IMR-90 (cell line): Measurements from ENCODE around the gene MRPS18A. TPM values are rescaled to one million over a fixed set of nuclear protein-coding genes. Genes with fewer than 3 reads are reported as not detected.

Experiments used
- ATAC-seq: fragments of 200-7000 bp; cut with Tn5 transposase; 2 replicates; pipeline ENCODE4 v1.9.1; 2020; ENCODE audit warnings: low read depth, mild to moderate bottlenecking, moderate library complexity
- BruUV-seq: library from RNA; stranded (reverse); fragments of 400-500 nt; replicated peaks from 2 replicates; lab custom pipeline; 2021; lab: Mats Ljungman, UMichigan
- CTCF ChIA-PET: fragments of 300-600 bp; formaldehyde crosslinking; extraction: SDS; loops from one replicate; lab custom pipeline; 2021; ENCODE audit warnings: antibody characterized with exemption; lab: Yijun Ruan, JAX
- POLR2A ChIA-PET: fragments of 300-600 bp; sonication (Branson Sonifier 250); formaldehyde crosslinking; loops from one replicate; lab custom pipeline; 2022; ENCODE audit warnings: antibody characterized with exemption; ENCODE audit not compliant: unreplicated experiment; lab: Charles Lee
- DNase-seq: peaks from one replicate; pipeline ENCODE4 v3.0.0; 2013
- H2AFZ ChIP-seq: replicated peaks from 2 replicates; pipeline ENCODE3; 2013; ENCODE audit warnings: low read length, mild to moderate bottlenecking; ENCODE audit not compliant: poor library complexity
- H2AK5ac ChIP-seq: 2 replicates; pipeline ENCODE4 v1.6.1; 2013; ENCODE audit warnings: low read depth, low read length, inconsistent platforms
- H2AK9ac ChIP-seq: replicated peaks from 2 replicates; pipeline ENCODE3; 2013; ENCODE audit warnings: mild to moderate bottlenecking, low read depth, low read length, moderate library complexity; ENCODE audit not compliant: poor library complexity
- H2BK120ac ChIP-seq: 2 replicates; pipeline ENCODE4 v1.6.1; 2013; ENCODE audit warnings: low read depth, low read length, inconsistent platforms
- H2BK15ac ChIP-seq: 3 replicates; pipeline ENCODE4 v1.6.1; 2013; ENCODE audit warnings: low read depth, low read length, inconsistent platforms
- H2BK20ac ChIP-seq: 2 replicates; pipeline ENCODE4 v1.6.1; 2013; ENCODE audit warnings: low read depth, mild to moderate bottlenecking, inconsistent platforms, low read length, moderate library complexity
- H2BK5ac ChIP-seq: 2 replicates; pipeline ENCODE4 v1.6.1; 2013; ENCODE audit warnings: mild to moderate bottlenecking, low read depth, low read length, inconsistent platforms; ENCODE audit not compliant: poor library complexity, severe bottlenecking
- H3K14ac ChIP-seq: replicated peaks from 2 replicates; pipeline ENCODE4 v1.6.1; 2013; ENCODE audit warnings: low read depth, low read length, inconsistent platforms
- H3K18ac ChIP-seq: 2 replicates; pipeline ENCODE4 v1.6.1; 2013; ENCODE audit warnings: low read depth, low read length, control low read depth
- H3K23ac ChIP-seq: 2 replicates; pipeline ENCODE4 v1.6.1; 2013; ENCODE audit warnings: low read depth, low read length, inconsistent platforms
- H3K27ac ChIP-seq: 2 replicates; pipeline ENCODE4 v1.5.1; 2013; ENCODE audit warnings: mild to moderate bottlenecking, control low read depth, low read length; ENCODE audit not compliant: insufficient read depth
- H3K27me3 ChIP-seq: 2 replicates; pipeline ENCODE4 v1.6.1; 2013; ENCODE audit warnings: low read length; ENCODE audit not compliant: control insufficient read depth, insufficient read depth
- H3K36me3 ChIP-seq: 2 replicates; pipeline ENCODE4 v1.6.1; 2013; ENCODE audit warnings: low read length, mixed read lengths; ENCODE audit not compliant: control insufficient read depth, insufficient read depth
- H3K4ac ChIP-seq: 2 replicates; pipeline ENCODE4 v1.6.1; 2013; ENCODE audit warnings: low read depth, low read length, inconsistent platforms
- H3K4me1 ChIP-seq: 2 replicates; pipeline ENCODE4 v1.6.1; 2013; ENCODE audit warnings: low read length, mixed read lengths; ENCODE audit not compliant: control insufficient read depth, insufficient read depth
- H3K4me2 ChIP-seq: 2 replicates; pipeline ENCODE4 v1.6.1; 2013; ENCODE audit warnings: low read depth, mild to moderate bottlenecking, control low read depth, low read length, moderate library complexity
- H3K4me3 ChIP-seq: 2 replicates; pipeline ENCODE4 v1.5.1; 2013; ENCODE audit warnings: low read depth, mild to moderate bottlenecking, control low read depth, low read length, moderate library complexity; ENCODE audit not compliant: insufficient read depth
- H3K56ac ChIP-seq: 2 replicates; pipeline ENCODE4 v1.6.1; 2013; ENCODE audit warnings: low read length, inconsistent platforms; ENCODE audit not compliant: insufficient read depth; ENCODE audit errors: extremely low read depth
- H3K79me1 ChIP-seq, 2 experiments: 2 replicates each; pipeline ENCODE4 v1.6.1; 2013; ENCODE audit warnings: low read length in 2 of 2, inconsistent platforms in 1 of 2, low read depth in 1 of 2
- H3K9ac ChIP-seq: 2 replicates; pipeline ENCODE4 v1.6.1; 2013; ENCODE audit warnings: low read depth, low read length, control low read depth
- H3K9me1 ChIP-seq: 2 replicates; pipeline ENCODE4 v1.6.1; 2013; ENCODE audit warnings: low read length, inconsistent platforms; ENCODE audit not compliant: insufficient read depth
- H3K9me3 ChIP-seq: 2 replicates; pipeline ENCODE4 v1.6.1; 2013; ENCODE audit warnings: low read length; ENCODE audit not compliant: control insufficient read depth, insufficient read depth
- H4K20me1 ChIP-seq: 2 replicates; pipeline ENCODE4 v1.6.1; 2013; ENCODE audit warnings: low read length, inconsistent platforms; ENCODE audit not compliant: insufficient read depth
- H4K5ac ChIP-seq: 2 replicates; pipeline ENCODE4 v1.6.1; 2013; ENCODE audit warnings: mild to moderate bottlenecking, low read depth, low read length, control low read depth
- H4K8ac ChIP-seq, 2 experiments: 2 replicates each; pipeline ENCODE4 v1.6.1; 2013; ENCODE audit warnings: low read depth in 2 of 2, low read length in 2 of 2, control low read depth in 1 of 2, inconsistent platforms in 1 of 2
- H4K91ac ChIP-seq: 2 replicates; pipeline ENCODE4 v1.6.1; 2013; ENCODE audit warnings: low read depth, low read length, inconsistent platforms; ENCODE audit not compliant: insufficient read depth
- BHLHE40 ChIP-seq: fragments of 150-350 bp; IDR thresholded peaks from 2 replicates; pipeline ENCODE4 v1.6.1; 2016; ENCODE audit warnings: mild to moderate bottlenecking, low read depth, low read length
- CTCF ChIP-seq: conservative IDR thresholded peaks from 2 replicates; pipeline ENCODE4 v1.5.1; 2012; ENCODE audit warnings: mild to moderate bottlenecking, low read depth, low read length, improper control_type of control experiment
- FOS ChIP-seq: fragments of 150-350 bp; IDR thresholded peaks from 2 replicates; pipeline ENCODE4 v1.6.1; 2016; ENCODE audit warnings: low read depth, low read length
- MAFK ChIP-seq: IDR thresholded peaks from 2 replicates; pipeline ENCODE4 v1.6.1; 2012; ENCODE audit warnings: low read depth, low read length, improper control_type of control experiment
- MAZ ChIP-seq: IDR thresholded peaks from 2 replicates; pipeline ENCODE4 v1.6.1; 2012; ENCODE audit warnings: low read depth, mild to moderate bottlenecking, low read length, improper control_type of control experiment, moderate library complexity, borderline replicate concordance
- MXI1 ChIP-seq: IDR thresholded peaks from 2 replicates; pipeline ENCODE4 v1.6.1; 2012; ENCODE audit warnings: low read depth, mild to moderate bottlenecking, low read length, moderate library complexity, borderline replicate concordance
- NFE2L2 ChIP-seq: fragments of 150-350 bp; IDR thresholded peaks from 2 replicates; pipeline ENCODE4 v1.6.1; 2016; ENCODE audit warnings: low read depth, mild to moderate bottlenecking, low read length
- POLR2A ChIP-seq: IDR thresholded peaks from 2 replicates; pipeline ENCODE4 v1.6.1; 2012; ENCODE audit warnings: mild to moderate bottlenecking, low read depth, low read length
- RAD21 ChIP-seq: IDR thresholded peaks from 2 replicates; pipeline ENCODE4 v1.6.1; 2012; ENCODE audit warnings: low read length, improper control_type of control experiment
- RCOR1 ChIP-seq: IDR thresholded peaks from 2 replicates; pipeline ENCODE4 v1.6.1; 2012; ENCODE audit warnings: mild to moderate bottlenecking, low read length, improper control_type of control experiment; ENCODE audit not compliant: insufficient replicate concordance
- RFX5 ChIP-seq: IDR thresholded peaks from 2 replicates; pipeline ENCODE4 v1.8.0; 2012; ENCODE audit warnings: low read depth, mild to moderate bottlenecking, low read length, moderate library complexity
- SMC3 ChIP-seq: fragments of 150-350 bp; IDR thresholded peaks from 2 replicates; pipeline ENCODE4 v1.6.1; 2016; ENCODE audit warnings: low read depth, mild to moderate bottlenecking, antibody characterized with exemption, low read length, moderate library complexity
- WGBS, 2 experiments: methylation state at CpG; one replicate each; pipeline versions ENCODE4 v1.1.5 to v1.1.7; 2013; ENCODE audit warnings: missing lambda C conversion rate in 2 of 2; ENCODE audit not compliant: insufficient read length in 1 of 2; ENCODE audit errors: extremely low coverage in 2 of 2; 5-methylcytosine and 5-hydroxymethylcytosine counted together
- dilution Hi-C: fragments of 300-500 bp; cut with HindIII; formaldehyde crosslinking; loops from one replicate; pipeline ENCODE4 v1.14.3; 2018; ENCODE audit warnings: low sequenced_read_pairs; ENCODE audit not compliant: unreplicated experiment
- in situ Hi-C: fragments of 300-500 bp; cut with MboI; formaldehyde crosslinking; loops from 3 replicates; pipeline ENCODE4 v1.14.3; 2019; ENCODE audit warnings: low sequenced_read_pairs, inconsistent platforms, mixed read lengths
- intact Hi-C: fragments of 100-400 bp; cut with micrococcal nuclease; formaldehyde crosslinking; loops from 2 replicates; pipeline ENCODE4 v1.10.0; 2022
- polyA plus RNA-seq, 3 experiments: library from polyadenylated mRNA; depleted of rRNA; stranded (reverse); fragments of >200 nt; gene quantifications; 2 replicates each; pipeline ENCODE4 v1.2.3, GENCODE V29; 2012; ENCODE audit warnings: low replicate concordance in 1 of 3
- total RNA-seq: library from RNA; depleted of rRNA; stranded (reverse); fragments of >200 nt; gene quantifications from 2 replicates; pipeline ENCODE4 v1.2.3, GENCODE V29; 2012

MRPS18A gene
- total and polyA plus RNA-seq, 2 of the 4 experiments (the other 2 are of a cell fraction) = 47.0 to 56.6 TPM

- dilution Hi-C loops = no loop called here
- H3K9ac ChIP-seq = no peak overlapping the region
These were observed 42.0 kb downstream of the MRPS18A start for GRCh38 chr6:43645613-43645964.

More at GRCh38 chr6:43645613-43645964, 42.0 kb downstream of the MRPS18A start:
- Histone ChIP-seq H4K91ac (no peak overlapping the region), H3K36me3 (peaks cover 11% of the 10 kb centered on the region), H3K4me1 (no peaks in the 10 kb centered on the region), H2AK5ac (no peak overlapping the region), H2BK20ac (no peak overlapping the region), H3K9me1 (0 out of 2 replicates have a peak, but pooled peaks cover 5% of the 10 kb centered on the region), H3K23ac (no peak overlapping the region), H3K4me3 (peak overlapping the region; percentile 44; the same call in 1 of the 2 replicates), H3K56ac (no peak overlapping the region), H2BK120ac (no peak overlapping the region), H3K14ac (no peak overlapping the region), H2BK15ac (no peak overlapping the region), H4K20me1 (peaks cover 4% of the 10 kb centered on the region), H2BK5ac (no peak overlapping the region), H3K27ac (no peak overlapping the region), H3K27me3 (no peaks in the 10 kb centered on the region; the same call in 1 of the 2 replicates), H4K8ac (peak overlapping the region in 1 of 2 experiments; percentile 1; a peak in 1 of 4 replicates), H2AFZ (peak overlapping the region; percentile 73), H3K4ac (no peak overlapping the region), H3K79me1 (peaks cover 10 to 15% of the 10 kb centered on the region in 2 experiments), H3K9me3 (no peaks in the 10 kb centered on the region), H3K4me2 (peak overlapping the region; percentile 70), H4K5ac (no peak overlapping the region), H3K18ac (no peak overlapping the region), H2AK9ac (no peak overlapping the region)
- DNase-seq = no peak
- TF ChIP-seq RCOR1 = no peak
- TF ChIP-seq NFE2L2 = no peak
- TF ChIP-seq FOS = no peak
- TF ChIP-seq RFX5 = no peak
- no peak for TF ChIP-seq MAZ
- no peak for TF ChIP-seq MXI1
- no peak for TF ChIP-seq CTCF
- TF ChIP-seq RAD21 = no peak
- no peak for TF ChIP-seq BHLHE40
- no peak for TF ChIP-seq POLR2A
- TF ChIP-seq MAFK = no peak
- TF ChIP-seq SMC3 = no peak
- BruUV-seq = no TSS peak
- whole genome bisulfite sequencing, 2 experiments = 0% methylated on average over 3 of the region's 9 CpGs; no CpG with 5 or more reads in 1 of the 2 experiments
- CTCF ChIA-PET = interaction anchor here (0.6 kb wide), 1 partner anchor 366 kb away, joined by 4 read pairs; no protein-coding TSS in a partner anchor
- POLR2A ChIA-PET = no interaction called here
- intact Hi-C loops = no loop called here
- in situ Hi-C loops = no loop called here
- no peak for ATAC-seq
